HFFc6 (cell line): Measurements from ENCODE around the gene LRP1B. TPM values are rescaled to one million over a fixed set of nuclear protein-coding genes. Genes with fewer than 3 reads are reported as not detected.

Experiments used
- DNase-seq: peaks from one replicate; pipeline ENCODE4 v3.0.0-alpha.2; 2018
- H3K27ac Mint-ChIP-seq: 2 replicates; pipeline ENCODE4 v1.8.0; 2020; ENCODE audit warnings: mild to moderate bottlenecking, mixed read lengths
- H3K27me3 Mint-ChIP-seq: 2 replicates; pipeline ENCODE4 v1.8.0; 2021; ENCODE audit warnings: mild to moderate bottlenecking, moderate library complexity, mixed read lengths; ENCODE audit not compliant: insufficient read depth
- H3K36me3 Mint-ChIP-seq: 2 replicates; pipeline ENCODE4 v1.8.0; 2021; ENCODE audit warnings: low read depth, mixed read lengths
- H3K4me1 Mint-ChIP-seq: 2 replicates; pipeline ENCODE4 v1.8.0; 2020; ENCODE audit warnings: low read depth, mixed read lengths
- H3K4me3 Mint-ChIP-seq: 2 replicates; pipeline ENCODE4 v1.8.0; 2020; ENCODE audit warnings: mild to moderate bottlenecking, moderate library complexity, mixed read lengths
- H3K9me3 Mint-ChIP-seq: 2 replicates; pipeline ENCODE4 v1.8.0; 2020; ENCODE audit warnings: mild to moderate bottlenecking, mixed read lengths
- total RNA-seq, 6 experiments: library from RNA; stranded (reverse); fragmentation: NEBNext Ultra II Directional; extraction: Animal tissue kit (Norgen Biotek cat#: 25700); gene quantifications; 2 replicates in 1 of 6; 3 replicates in 5 of 6; pipeline ENCODE4 v1.2.3, GENCODE V29; 2021
- TF ChIP-seq, protein P1 (sequence below): fragments of 200-600 bp; sonication (generic); IDR thresholded peaks from 2 replicates; pipeline ENCODE4 v1.5.0; 2021; ENCODE audit warnings: antibody characterized with exemption, mild to moderate bottlenecking

Gene LRP1B
- total RNA-seq, 6 experiments from 2014 or later = not detected

DNA sequence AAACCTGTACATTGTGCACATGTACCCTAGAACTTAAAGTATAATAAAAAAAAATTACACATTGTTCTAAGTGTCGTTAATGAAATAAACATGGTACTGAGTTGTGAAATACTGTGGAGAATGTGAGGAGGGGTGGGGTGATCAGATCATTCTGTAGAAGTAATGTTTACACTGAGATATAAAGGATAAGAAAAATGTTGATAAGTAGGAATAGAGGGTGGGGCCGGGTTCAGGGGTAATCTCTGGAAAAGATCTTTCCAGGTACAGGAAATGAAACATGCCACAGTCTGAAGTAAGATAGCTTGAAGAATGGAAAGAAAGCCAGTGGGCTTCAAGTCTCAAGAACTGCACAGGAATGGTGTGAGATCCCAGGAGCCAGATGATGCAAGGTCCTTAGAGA, 1482.4 kb downstream of the LRP1B start:
- Mint-ChIP-seq H3K27me3 (no peaks in the 10 kb centered on the region), H3K36me3 (no peaks in the 10 kb centered on the region), H3K4me1 (no peaks in the 10 kb centered on the region), H3K27ac (no peak overlapping the region), H3K9me3 (peaks cover 21% of the 10 kb centered on the region), H3K4me3 (no peak overlapping the region)
- DNase-seq = no peak
- TF ChIP-seq, protein P1, sequence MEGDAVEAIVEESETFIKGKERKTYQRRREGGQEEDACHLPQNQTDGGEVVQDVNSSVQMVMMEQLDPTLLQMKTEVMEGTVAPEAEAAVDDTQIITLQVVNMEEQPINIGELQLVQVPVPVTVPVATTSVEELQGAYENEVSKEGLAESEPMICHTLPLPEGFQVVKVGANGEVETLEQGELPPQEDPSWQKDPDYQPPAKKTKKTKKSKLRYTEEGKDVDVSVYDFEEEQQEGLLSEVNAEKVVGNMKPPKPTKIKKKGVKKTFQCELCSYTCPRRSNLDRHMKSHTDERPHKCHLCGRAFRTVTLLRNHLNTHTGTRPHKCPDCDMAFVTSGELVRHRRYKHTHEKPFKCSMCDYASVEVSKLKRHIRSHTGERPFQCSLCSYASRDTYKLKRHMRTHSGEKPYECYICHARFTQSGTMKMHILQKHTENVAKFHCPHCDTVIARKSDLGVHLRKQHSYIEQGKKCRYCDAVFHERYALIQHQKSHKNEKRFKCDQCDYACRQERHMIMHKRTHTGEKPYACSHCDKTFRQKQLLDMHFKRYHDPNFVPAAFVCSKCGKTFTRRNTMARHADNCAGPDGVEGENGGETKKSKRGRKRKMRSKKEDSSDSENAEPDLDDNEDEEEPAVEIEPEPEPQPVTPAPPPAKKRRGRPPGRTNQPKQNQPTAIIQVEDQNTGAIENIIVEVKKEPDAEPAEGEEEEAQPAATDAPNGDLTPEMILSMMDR = no peak

DNA sequence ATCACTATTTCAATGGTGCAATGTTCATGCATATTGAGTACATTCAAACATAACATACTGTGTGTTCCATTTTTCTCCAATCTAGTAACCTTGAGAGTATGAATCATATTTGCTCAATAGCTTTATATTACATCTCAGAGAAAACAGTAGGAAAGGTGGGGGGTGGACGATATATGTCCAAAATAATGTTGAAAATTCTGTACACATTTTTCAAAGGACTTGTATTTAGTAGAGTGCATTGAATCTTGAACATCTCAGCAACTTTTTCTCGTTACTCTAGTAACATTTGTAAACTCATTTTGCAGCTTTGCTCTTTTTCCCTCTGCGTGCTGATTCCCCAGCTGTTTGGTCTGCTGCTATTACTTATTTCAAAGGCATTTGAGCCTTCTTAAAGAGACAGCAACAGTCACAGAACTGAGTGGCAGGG, 1487.0 kb downstream of the LRP1B start:
- H3K4me3 Mint-ChIP-seq = no peak overlapping the region

DNA sequence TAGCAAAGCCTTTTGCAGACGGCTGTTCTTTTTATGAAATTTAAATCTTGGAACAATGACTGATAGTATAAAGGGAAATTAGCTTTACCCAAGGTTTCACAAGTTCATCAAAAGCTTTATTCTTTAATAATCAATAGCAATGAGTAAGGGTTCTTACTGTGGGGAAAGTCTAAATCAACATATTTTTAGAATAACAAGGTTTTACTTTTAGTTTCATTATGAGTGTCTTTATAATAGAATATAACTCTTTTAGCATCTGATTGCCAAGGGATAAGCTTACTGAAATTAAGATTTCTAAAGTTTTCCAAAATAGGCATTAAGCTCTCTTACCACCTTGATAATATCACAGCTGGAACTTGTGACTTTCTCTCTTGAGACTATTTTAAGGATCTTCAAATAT, 1489.7 kb downstream of the LRP1B start:
- no peak overlapping the region for H3K27ac Mint-ChIP-seq
- H3K36me3 Mint-ChIP-seq = no peaks in the 10 kb centered on the region
- H3K27me3 Mint-ChIP-seq = no peaks in the 10 kb centered on the region
- TF ChIP-seq, protein P1 = no peak
- H3K9me3 Mint-ChIP-seq = peaks cover 29% of the 10 kb centered on the region
- no peak for DNase-seq
- no peak overlapping the region for H3K4me3 Mint-ChIP-seq
- H3K4me1 Mint-ChIP-seq = no peaks in the 10 kb centered on the region

More for the DNA sequence above, 1487.0 kb downstream of the LRP1B start:
- no peak overlapping the region for H3K27ac Mint-ChIP-seq
- TF ChIP-seq, protein P1 = no peak
- H3K9me3 Mint-ChIP-seq = peaks cover 37% of the 10 kb centered on the region
- H3K27me3 Mint-ChIP-seq = no peaks in the 10 kb centered on the region
- no peaks in the 10 kb centered on the region for H3K4me1 Mint-ChIP-seq
- H3K36me3 Mint-ChIP-seq = no peaks in the 10 kb centered on the region
- DNase-seq = no peak

DNA sequence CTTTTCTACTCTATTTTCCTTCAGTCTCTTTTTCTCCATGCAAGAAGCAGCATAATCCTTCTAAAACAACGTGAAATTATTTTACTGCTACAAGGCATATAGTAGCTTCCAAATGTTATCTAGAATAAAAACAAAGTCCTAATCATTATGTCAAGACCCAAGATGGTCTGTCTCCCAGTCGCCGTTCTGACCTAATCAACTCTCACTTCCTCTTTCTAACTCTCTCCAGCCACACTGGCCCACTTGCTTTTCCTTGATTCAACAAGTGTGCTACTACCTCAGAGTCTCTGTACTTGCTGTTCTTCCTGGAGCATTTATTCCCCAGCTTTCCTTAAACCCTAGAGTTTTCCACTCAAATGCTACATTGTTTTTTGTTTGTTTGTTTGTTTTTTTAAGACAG, 1491.2 kb downstream of the LRP1B start:
- no peak overlapping the region for H3K27ac Mint-ChIP-seq
- H3K36me3 Mint-ChIP-seq = no peaks in the 10 kb centered on the region
- no peak overlapping the region for H3K4me3 Mint-ChIP-seq
- TF ChIP-seq, protein P1 = no peak
- peaks cover 23% of the 10 kb centered on the region for H3K9me3 Mint-ChIP-seq
- H3K4me1 Mint-ChIP-seq = no peaks in the 10 kb centered on the region
- DNase-seq = no peak
- no peaks in the 10 kb centered on the region for H3K27me3 Mint-ChIP-seq

DNA sequence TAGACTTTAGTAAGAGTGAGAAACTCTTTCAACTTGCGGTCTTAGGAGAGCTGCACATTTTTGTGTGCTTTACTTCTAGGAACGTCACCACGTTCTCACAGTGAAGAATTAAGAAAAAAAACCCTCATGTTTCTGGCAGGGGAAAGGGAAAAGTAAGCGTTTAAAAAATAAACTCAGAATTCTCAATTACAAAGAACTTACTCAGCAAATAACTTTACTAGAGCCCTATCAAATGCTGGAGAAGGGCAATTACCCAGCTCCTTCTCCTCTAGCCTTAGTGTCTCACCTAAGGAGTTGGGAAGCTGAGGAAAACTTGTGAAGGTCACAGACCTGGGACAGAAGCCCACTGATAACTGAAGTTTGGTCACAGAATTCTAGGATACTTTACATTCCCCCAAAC, 1500.3 kb downstream of the LRP1B start:
- no peaks in the 10 kb centered on the region for H3K27me3 Mint-ChIP-seq
- no peaks in the 10 kb centered on the region for H3K4me1 Mint-ChIP-seq
- H3K9me3 Mint-ChIP-seq = peaks cover 60% of the 10 kb centered on the region
- no peak overlapping the region for H3K27ac Mint-ChIP-seq
- H3K36me3 Mint-ChIP-seq = no peaks in the 10 kb centered on the region; the same call in 1 of the 2 replicates
- DNase-seq = no peak
- no peak overlapping the region for H3K4me3 Mint-ChIP-seq
- TF ChIP-seq, protein P1 = no peak

DNA sequence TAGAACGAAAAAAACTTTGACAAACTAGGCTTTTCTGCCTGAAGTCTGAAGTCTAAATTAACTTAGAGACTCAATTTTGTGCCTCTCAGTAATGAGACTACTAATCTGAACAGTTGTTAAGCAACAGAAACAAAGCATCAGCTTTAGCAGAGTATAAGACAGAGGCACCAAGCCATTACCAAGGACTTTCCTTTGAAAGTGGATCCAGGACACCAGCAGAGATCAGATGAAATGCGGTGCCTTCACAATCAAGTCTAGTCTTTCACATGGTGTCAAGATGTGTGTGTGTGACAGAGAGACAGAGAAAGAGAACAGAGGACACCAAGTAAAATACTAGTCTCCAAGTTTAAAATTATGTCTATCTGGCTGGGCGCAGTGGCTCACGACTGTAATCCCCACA, 1502.9 kb downstream of the LRP1B start:
- H3K4me3 Mint-ChIP-seq = no peak overlapping the region
- TF ChIP-seq, protein P1 = no peak
- no peak for DNase-seq
- no peaks in the 10 kb centered on the region for H3K27me3 Mint-ChIP-seq
- no peaks in the 10 kb centered on the region for H3K4me1 Mint-ChIP-seq
- no peaks in the 10 kb centered on the region; the same call in 1 of the 2 replicates for H3K36me3 Mint-ChIP-seq
- H3K27ac Mint-ChIP-seq = no peak overlapping the region
- H3K9me3 Mint-ChIP-seq = peaks cover 55% of the 10 kb centered on the region
